LNCAP (cell line): ENCODE results near the gene SPP1.

Source experiments
- TF ChIP-seq, protein P1 (sequence below): fragments of 450-650 bp; IDR thresholded peaks from 2 replicates; pipeline ENCODE4 v1.5.1; 2017; ENCODE audit warnings: mild to moderate bottlenecking

SPP1 gene

DNA sequence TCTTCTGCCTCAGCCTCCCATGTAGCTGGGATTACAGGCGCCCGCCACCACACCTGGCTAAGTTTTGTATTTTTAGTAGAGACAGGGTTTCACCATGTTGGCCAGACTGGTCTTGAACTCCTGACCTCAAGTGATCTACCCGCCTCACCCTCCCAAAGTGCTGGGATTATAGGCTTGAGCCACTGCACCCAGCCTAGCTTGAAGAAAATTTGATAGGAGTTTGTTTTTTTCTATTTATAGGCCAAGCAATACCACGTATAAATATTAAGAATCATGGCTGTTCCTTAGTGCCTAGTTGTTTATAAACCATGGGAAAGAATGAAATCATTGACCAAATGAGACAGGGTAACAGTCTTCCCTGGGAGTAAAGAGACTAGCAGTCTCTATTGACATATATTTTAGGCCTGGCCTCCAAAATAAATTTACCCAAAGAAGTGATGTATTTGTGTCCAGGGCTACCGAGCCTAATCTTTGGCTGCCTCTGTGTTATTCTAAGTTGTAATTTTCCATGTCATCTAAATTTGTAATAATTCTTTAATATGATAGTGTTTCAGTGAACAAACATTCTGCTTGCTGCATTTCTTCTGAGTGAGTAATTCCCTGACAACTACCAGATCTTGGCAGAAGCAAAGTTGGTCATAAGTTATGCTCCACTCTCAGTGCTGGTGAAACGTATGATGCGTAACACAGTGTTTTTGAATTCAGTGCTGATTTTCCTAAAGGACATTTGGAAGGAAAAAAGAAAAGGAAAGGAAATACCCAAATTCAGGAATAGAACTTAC lies 42.2 kb downstream of the SPP1 start:
- TF ChIP-seq, protein P1, sequence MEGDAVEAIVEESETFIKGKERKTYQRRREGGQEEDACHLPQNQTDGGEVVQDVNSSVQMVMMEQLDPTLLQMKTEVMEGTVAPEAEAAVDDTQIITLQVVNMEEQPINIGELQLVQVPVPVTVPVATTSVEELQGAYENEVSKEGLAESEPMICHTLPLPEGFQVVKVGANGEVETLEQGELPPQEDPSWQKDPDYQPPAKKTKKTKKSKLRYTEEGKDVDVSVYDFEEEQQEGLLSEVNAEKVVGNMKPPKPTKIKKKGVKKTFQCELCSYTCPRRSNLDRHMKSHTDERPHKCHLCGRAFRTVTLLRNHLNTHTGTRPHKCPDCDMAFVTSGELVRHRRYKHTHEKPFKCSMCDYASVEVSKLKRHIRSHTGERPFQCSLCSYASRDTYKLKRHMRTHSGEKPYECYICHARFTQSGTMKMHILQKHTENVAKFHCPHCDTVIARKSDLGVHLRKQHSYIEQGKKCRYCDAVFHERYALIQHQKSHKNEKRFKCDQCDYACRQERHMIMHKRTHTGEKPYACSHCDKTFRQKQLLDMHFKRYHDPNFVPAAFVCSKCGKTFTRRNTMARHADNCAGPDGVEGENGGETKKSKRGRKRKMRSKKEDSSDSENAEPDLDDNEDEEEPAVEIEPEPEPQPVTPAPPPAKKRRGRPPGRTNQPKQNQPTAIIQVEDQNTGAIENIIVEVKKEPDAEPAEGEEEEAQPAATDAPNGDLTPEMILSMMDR: no peak

DNA sequence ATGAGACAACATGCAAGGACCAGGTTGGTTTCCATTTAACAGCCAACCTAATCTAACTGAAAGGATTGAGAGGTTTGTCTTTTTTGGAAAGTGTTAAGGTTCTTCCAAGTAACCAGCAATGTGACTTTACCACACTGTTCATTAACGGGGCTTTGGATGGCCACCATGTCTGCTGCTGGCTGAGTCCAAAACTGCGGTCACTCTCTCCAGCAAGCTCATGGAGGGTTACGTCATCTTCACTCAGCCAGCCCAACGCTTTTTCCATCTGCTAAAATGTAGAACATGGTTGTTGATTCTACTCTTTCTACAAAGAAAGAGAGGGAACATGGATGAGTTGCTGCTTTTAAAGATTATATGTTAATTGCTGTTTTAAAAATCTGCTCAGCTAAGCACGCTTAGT lies 43.0 kb downstream of the SPP1 start:
- TF ChIP-seq, protein P1: no peak

DNA sequence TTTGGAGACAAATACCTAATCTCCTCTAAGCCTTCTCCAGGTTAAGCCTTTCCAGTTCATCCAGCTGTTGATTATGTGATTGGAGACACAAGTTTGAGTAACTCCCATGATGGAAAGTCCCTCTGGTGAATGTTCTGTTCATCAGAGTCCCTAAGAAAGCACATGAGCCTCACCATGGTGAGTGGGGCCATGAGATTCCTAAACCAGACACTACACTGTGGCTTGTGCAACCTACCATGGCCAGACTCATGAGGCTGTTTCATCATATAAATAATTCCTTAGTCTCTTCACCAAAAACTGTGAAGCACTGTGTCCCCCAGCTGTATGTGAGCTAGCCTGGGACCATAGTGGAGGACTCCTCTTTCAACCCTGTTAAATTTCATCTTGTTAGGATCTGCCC lies 46.3 kb downstream of the SPP1 start:
- TF ChIP-seq, protein P1: no peak

DNA sequence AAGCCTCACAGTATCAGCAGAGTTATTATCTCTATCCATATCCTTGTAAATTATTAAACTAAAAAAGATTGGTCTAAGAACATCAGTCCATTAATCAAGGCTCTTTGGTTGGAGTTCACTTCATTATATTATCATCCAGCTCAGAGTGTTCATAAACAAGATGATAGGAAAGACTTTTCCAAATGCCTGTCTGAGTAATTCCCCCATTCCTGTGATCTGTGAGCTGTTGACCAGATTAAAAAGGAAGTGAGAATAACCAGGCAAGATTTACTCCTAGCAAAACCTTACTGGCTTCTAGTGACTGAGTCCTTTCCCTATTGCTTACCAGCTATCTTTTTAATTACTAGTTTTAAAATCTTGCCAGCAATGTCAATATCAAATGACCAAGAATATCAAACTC lies 46.8 kb downstream of the SPP1 start:
- TF ChIP-seq, protein P1: no peak

DNA sequence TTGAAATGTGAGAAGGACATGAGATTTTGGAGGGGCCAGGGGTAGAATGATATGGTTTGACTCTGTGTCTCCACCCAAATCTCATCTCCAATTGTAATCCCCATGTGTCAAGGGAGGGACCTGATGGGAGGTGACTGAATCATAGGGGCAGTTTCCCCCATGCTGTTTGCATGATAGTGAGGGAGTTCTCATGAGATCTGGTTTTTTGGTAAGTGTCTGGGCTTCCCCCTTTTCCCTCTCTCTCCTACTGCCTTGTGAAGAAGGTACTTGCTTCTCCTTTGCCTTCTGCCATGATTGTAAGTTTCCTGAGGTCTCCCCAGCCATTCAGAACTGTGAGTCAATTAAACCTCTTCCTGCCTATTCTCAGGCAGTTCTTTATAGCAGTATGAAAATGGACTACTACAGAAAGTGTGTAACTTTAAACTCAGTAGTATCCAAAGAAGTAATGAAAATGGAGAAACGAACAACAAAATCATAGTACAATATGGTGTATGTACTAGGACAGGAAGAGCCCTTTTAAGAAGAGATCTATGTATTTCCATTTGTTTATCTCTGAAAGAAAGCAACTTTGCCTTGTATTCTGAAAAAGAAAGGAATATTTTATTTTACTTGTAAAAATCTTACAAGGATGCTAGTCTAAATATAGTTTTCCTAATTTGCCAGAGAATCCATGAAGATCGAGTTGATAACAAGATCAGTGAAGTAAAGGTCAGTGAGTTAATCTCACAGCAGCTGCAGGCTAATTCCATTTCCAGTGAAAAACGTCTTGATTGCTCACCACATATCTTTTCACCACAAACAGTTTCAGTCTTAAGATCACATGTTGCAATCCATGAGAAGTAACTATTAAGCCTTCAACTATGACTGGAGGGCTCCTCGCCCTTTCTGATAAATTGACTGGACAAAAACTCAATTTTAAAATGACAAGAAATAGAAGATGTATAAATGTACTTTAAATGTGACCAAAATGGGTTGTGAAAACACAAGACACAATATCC lies 52.4 kb downstream of the SPP1 start:
- TF ChIP-seq, protein P1: no peak

DNA sequence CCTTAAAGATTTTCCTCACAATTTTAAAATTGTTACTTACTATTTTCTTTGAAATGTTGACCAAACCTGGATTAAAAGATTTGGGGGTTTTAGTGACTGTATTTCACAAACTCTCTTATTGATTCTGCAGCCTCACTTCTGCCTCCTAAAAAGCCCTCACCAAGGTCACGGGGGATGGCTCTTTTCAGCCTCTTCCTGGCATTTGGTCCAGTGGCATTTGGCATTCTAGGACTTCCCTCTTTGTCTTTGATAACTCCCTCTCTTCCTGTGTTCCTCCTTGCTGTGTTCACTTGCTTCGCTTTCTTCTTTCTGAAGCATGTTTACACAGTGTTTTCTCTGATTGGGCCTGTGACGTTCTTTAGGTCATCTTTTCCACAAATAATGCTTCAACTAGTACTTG lies 53.4 kb downstream of the SPP1 start:
- TF ChIP-seq, protein P1: no peak

DNA sequence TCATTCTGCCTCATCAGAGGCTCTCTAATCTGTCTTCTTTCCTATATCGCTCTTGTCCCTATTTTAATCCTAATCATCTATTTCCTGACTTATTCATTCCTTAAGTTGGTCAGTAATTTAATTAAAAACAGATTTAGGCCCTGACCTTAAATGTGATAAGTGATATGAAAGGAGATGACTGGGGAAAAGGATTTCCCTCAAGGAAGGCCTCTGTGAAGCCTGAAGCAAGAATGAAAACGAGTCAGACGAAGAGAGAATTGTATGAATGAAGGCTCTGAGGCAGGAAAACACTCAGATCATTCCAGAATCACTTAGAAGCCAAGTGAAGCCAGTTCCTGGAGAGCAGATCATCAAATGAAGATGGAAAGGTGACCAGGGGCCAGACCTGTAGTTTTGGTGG lies 54.0 kb downstream of the SPP1 start:
- TF ChIP-seq, protein P1: no peak
